Liver (tissue), 3 donors: Measurements from ENCODE around the gene FYB2.

ENCODE experiments used
- ATF3 ChIP-seq: IDR thresholded peaks from 2 replicates; pipeline ENCODE4 v1.6.1; 2016; ENCODE audit warnings: antibody characterized with exemption
- CTCF ChIP-seq: fragments of 150-350 bp; IDR thresholded peaks from 2 replicates; pipeline ENCODE4 v1.5.1; 2017; ENCODE audit warnings: improper control_type of control experiment, low read depth, low read length; ENCODE audit not compliant: missing input control
- FOXA1 ChIP-seq: IDR thresholded peaks from 2 replicates; pipeline ENCODE4 v1.6.1; 2016; ENCODE audit warnings: antibody characterized with exemption
- GABPA ChIP-seq, 2 donors: IDR thresholded peaks in 1 of 2; conservative IDR thresholded peaks in 1 of 2; 2 replicates each; pipeline ENCODE4 v1.6.1; 2016; ENCODE audit warnings: antibody characterized with exemption in 2 of 2, mild to moderate bottlenecking in 1 of 2, moderate library complexity in 1 of 2
- HNF4G ChIP-seq: IDR thresholded peaks from 2 replicates; pipeline ENCODE4 v1.6.1; 2016; ENCODE audit warnings: antibody characterized with exemption
- JUND ChIP-seq, 2 donors: IDR thresholded peaks; 2 replicates each; pipeline ENCODE4 v1.6.1; 2016; ENCODE audit warnings: antibody characterized with exemption in 2 of 2
- MAX ChIP-seq: IDR thresholded peaks from 2 replicates; pipeline ENCODE4 v1.6.1; 2016; ENCODE audit warnings: antibody characterized with exemption
- RAD21 ChIP-seq, 2 donors: IDR thresholded peaks; 2 replicates each; pipeline ENCODE4 v1.6.1; 2016; ENCODE audit warnings: antibody characterized with exemption in 2 of 2, mild to moderate bottlenecking in 2 of 2
- REST ChIP-seq: IDR thresholded peaks from 2 replicates; pipeline ENCODE4 v1.6.1; 2016; ENCODE audit warnings: antibody characterized with exemption, mild to moderate bottlenecking
- RXRA ChIP-seq, 2 donors: IDR thresholded peaks; 2 replicates each; pipeline ENCODE4 v1.6.1; 2017 to 2018; ENCODE audit warnings: antibody characterized with exemption in 2 of 2, mild to moderate bottlenecking in 1 of 2
- SP1 ChIP-seq: IDR thresholded peaks from 2 replicates; pipeline ENCODE4 v1.6.1; 2018; ENCODE audit warnings: antibody characterized with exemption, mild to moderate bottlenecking
- TAF1 ChIP-seq: conservative IDR thresholded peaks from 2 replicates; pipeline ENCODE4 v1.6.1; 2016; ENCODE audit warnings: antibody characterized with exemption, mild to moderate bottlenecking
- YY1 ChIP-seq: IDR thresholded peaks from 2 replicates; pipeline ENCODE4 v1.6.1; 2016; ENCODE audit warnings: antibody characterized with exemption, mild to moderate bottlenecking
- ZBTB33 ChIP-seq: IDR thresholded peaks from 2 replicates; pipeline ENCODE4 v1.6.1; 2016; ENCODE audit warnings: antibody characterized with exemption
- donor health status: healthy.
- donor health status: healthy.

- TF ChIP-seq MAX (no peak), CTCF (no peak), YY1 (no peak), SP1 (no peak), RAD21 (IDR thresholded peaks at IDR 0.05) (no peak), REST (no peak), ZBTB33 (no peak), TAF1 (no peak), ATF3 (no peak), HNF4G (no peak), JUND (IDR thresholded peaks at IDR 0.05) (no peak), FOXA1 (no peak), GABPA (IDR thresholded peaks at IDR 0.05 in 1 of 2, conservative IDR thresholded peaks at IDR 0.05 in 1 of 2) (no peak), RXRA (IDR thresholded peaks at IDR 0.05) (no peak)
Measured at GRCh38 chr1:56703747-56704146, 115.5 kb downstream of the FYB2 start.
